ENCODE results near the gene ZNF521.

Gene ZNF521

GRCh38 chr18:25335062-25335461 is 16.9 kb downstream of the ZNF521 start:
- no peak for DNase-seq

- no peak for DNase-seq
These were observed 17.4 kb downstream of the ZNF521 start for GRCh38 chr18:25334588-25334987.

GRCh38 chr18:25332002-25332401 is 20.0 kb downstream of the ZNF521 start:
- DNase-seq: no peak

DNA sequence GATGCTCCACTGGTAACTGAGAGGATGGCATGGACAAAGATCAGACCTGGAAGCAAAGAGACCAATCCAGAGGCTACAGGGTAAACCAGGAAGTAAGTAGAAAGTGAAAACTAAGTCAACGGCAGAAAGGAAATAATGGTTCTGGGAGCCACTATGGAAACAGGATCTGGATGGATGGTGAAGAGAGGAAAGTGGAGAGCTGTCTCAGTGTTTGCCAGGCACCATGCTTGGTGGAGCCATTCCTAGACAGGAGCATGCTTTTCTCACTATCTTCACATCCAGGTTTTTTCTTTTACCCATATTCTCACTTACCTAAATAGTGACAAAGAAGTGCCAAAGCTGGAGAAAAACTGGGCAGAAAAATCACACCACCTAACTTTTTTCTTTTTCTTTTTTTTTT is 22.2 kb downstream of the ZNF521 start:
- no peak for DNase-seq

DNA sequence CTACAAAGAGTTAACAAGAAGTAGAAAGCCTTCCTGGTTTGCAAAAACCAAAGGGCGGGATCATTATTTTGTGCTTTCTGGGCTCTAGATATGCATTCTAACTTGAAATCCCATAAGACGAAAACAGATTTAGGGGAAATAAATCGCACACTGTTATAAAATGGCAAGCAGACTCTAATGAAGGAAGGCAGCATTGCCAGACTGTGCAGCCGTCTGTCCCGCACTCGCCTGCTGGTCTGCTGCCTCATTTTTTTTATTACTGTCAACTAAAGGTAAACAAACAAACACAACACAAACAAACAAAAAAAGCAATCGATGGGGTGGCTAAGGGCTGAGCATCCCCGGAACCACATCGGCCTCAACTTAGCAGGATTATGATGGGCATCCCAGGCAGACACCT is 24.4 kb downstream of the ZNF521 start:
- no peak for DNase-seq

DNA sequence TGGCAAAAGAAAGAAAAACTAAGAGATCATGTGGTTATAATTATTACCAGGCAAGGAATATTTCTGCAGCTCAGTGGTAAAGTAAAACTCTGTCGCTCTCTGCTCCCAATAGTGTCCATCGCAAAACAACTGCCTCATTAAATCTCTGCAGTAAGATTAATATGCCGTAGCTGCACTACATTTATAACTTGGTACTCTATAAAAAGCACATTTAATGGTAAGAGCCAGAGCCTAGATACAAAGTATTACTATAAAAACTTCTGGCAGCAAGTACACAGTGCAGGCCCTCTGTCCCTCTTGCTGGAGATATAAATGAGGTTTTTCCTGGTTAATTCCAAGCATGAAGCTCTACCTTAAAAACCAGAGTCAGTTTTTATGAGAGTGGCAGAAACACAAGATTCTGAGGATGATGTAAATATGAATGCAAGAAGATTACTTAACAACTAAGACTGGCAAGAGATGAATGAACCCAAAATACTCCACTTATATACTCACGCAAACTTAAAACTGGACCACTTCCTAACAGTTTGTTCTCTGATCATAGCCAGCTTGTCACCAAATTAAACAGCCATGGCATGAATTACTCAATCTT is 25.5 kb downstream of the ZNF521 start:
- no peak for DNase-seq

DNA sequence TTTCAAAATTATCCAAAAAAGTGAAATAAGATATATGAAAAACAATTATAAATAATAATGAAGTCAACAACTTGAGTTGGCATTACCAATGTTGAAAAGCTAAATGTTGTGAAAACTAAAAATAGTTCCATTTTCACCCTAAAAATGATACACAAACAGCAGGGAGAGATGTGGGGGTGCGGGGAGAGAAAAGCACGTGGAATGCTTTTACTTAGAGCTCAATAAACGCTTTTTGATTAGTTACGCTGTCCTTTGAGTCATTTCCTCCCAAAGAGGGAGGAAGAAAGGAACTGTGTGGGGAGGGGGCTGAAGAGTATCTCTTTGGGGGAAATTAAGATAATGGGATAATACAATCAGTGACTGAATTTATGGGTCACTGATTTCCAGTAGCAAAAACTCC is 29.2 kb downstream of the ZNF521 start:
- no peak for DNase-seq

GRCh38 chr18:25316381-25317018 is 35.5 kb downstream of the ZNF521 start:
- DNase-seq: no peak

- DNase-seq: no peak
These were observed 37.2 kb downstream of the ZNF521 start for GRCh38 chr18:25314838-25315190.

DNA sequence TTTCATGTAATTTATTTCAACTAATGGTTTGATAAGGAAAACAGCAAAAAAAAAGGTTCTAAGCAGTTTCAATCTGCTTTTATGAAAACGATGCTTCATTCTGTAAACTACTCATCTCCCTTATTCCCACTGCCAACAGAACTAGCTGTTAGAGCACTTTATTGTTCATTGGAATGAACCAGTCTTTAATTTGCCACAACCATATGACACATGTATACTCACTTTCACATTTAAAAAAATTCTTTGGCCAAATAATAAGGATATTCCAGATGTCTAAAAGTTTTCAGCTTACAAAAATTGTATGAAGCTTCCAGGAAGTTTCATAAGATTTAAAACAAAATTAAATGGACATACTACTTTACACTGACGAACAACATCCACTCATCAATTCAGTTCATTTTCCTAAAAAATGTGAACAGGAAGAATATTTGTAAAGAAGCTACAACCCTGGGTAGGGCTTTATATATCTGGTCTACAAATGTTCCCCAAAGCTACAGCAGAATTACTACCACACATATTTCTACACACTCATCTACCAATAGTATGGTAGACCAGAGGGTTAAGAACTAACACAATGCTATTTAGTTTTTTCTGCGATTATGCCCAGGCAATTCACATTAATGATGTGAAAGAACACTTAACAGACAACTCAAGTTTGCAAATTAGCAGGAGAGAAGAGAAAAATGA is 37.7 kb downstream of the ZNF521 start:
- DNase-seq: no peak

DNA sequence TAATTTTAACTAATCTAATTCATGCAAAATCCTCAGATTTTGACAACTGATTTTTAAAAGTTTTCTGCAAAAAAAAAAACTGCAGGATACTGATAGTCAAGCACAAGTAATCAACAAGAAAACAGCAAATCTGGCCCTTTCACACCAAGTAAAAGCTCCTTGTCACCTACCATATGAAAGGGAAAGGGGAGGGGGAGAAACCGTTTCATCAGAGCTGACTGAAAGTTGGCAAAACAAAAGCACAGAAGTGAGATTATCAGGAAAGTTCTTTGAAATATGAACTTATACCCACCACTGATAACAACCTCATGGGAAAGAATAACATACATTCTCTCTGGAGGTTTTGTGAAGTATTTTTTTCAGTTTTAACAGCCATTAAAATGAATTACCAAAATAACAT is 38.7 kb downstream of the ZNF521 start:
- no peak for DNase-seq

DNA sequence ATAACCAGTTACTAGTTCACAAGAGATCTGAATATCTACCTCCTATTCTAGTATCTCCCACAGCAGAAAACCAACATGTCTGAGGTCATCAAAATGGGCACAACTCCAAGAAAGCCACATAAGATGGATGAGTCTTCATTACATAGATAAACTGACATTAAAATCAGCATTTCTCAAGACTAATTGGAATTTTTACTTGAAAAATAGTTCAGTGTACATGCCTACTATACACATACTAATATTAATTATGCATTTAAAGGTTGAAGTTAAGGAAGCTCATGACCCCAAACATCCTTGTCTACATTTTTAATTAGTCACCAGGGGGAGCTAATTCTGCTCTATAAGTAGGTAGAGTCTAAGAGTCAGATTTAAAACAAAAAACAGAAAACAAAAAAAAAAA is 41.9 kb downstream of the ZNF521 start:
- no peak for DNase-seq

GRCh38 chr18:25308381-25308780 is 43.6 kb downstream of the ZNF521 start:
- DNase-seq: no peak

GRCh38 chr18:25307192-25307591 is 44.8 kb downstream of the ZNF521 start:
- no peak for DNase-seq

- no peak for DNase-seq
These were observed 45.3 kb downstream of the ZNF521 start for GRCh38 chr18:25306671-25307070.

- no peak for DNase-seq
These were observed 46.4 kb downstream of the ZNF521 start for GRCh38 chr18:25305584-25305983.

DNA sequence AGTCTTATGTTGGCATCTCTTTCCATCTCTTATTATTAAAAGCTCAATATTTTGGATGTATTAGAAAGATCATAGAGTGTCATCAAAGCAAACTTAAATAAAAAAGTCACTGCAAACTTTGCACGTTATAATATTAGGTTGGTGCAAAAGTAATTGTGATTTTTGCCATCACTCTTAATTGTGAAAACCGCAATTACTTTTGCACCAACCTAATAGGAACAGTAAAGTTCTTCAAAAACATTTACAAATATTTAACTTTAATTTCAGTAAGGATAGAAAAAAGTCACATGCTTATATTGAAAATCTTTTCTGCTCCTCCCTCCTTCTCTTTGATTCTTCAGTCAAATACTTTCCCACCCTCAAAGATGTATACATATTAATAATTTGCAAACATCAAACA is 51.5 kb downstream of the ZNF521 start:
- no peak for DNase-seq

DNA sequence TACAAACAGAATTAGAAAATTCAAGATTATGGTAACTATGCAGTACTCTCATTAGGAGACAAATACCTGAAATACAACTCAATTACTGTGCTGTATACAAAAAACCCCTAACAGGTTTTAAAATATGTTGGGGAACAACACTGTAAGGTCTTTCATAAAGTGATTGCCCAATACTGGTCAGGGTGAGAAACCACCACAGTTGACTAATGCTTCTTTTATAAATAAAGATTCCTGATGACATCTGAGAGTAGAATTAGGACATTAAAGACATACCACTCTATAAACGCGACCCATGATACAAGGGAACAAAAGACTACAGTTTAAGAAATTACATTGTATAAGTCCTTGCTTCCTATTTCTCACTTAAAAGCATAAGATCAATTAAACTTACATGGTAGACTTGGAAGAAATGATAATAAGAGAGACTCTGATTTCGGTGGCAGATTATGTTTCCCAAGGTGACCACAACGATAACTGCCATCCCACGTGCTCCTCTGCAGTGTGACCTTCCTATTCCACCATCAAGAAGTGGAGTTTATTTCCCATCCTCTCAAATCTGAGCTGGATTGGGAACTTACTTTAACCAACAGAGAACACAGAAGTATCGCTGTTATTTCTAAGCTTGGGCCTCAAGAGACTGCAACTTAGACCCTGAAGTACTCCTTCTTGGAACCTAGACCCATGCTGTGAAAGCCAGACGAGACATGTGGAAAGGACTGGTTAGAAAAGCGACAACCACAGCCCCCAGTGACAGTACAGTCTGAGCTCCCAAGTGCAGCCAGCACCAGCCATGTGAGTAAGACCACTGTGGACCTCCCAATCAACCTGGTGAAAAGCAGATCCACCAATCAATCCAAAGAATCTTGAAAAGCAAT is 52.3 kb downstream of the ZNF521 start:
- DNase-seq: no peak

- DNase-seq: no peak
These were observed 53.1 kb downstream of the ZNF521 start for GRCh38 chr18:25298853-25299274.

DNA sequence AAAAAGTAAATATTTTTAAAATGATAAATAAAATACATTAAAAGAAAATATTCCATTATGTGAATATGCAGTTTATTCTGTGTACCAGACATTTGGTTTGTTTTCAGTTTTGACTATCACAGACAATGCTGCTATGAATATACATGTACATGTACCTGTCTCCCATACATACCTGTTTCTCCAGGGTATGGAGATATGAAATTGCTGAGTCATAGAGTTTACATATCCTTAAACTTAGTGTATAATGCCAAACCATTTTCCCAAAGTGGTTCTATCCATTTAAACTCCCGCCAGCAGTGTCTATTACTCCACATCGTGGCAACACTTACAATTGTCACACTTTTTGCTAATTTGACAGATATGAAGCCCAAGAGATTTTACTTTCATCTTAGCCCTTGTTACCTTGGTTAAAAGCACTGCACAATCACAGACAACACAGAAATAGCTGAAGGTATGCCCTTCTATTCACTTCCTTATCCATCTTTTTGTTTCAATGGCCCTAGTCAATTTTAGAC is 56.3 kb downstream of the ZNF521 start:
- DNase-seq: no peak

GRCh38 chr18:25291150-25291549 is 60.8 kb downstream of the ZNF521 start:
- DNase-seq: no peak

DNA sequence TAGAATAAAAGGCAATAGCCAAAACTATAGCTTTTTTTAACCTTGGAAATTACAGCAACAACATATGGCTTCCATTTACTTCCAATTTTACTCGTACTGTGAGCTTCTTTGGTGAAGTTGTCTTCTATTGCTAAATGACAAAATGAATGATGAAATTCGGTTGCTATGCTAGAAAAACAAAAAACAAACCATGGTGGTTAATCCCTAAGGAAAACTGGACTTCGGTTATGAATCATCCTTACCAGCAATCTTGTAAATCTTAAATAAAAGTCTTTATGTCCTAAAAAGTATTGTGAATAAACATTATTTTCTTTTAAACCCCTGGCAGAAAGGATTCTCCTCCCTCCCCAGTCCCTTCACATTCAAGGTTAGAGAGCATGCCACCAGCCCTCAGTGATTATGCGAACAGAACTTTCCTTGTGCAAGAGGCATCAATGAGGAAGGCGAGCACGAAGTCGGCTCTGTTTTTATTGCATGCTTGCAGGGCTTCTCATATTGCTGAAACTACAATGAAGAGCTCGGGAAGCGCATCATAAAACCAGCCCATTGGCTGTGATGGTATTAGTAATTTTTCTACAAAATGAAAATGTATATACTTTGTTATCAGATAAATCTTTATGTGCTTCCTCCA is 62.9 kb downstream of the ZNF521 start:
- no peak for DNase-seq

Measured in stimulated activated CD4-positive, alpha-beta T cell treated with anti-CD3 and anti-CD28 coated beads, Interleukin-4, amount 100 ng/mL, for 24 hours (primary cell).